Calu3 (cell line): Measurements from ENCODE around the gene APOBR. TPM values are rescaled to one million over a fixed set of nuclear protein-coding genes. Genes with fewer than 3 reads are reported as not detected.
"Not testable (repeated sequence)": the region's sequence is repeated elsewhere in the genome, so short reads cannot be mapped to it uniquely, and the experiment has no call there.

Experiments used
- BruUV-seq: library from RNA; stranded (reverse); fragments of 400-500 nt; replicated peaks from 2 replicates; lab custom pipeline; 2021; lab: Mats Ljungman, UMichigan
- CTCF ChIA-PET: fragments of 300-600 bp; sonication (Branson Sonifier 250); formaldehyde crosslinking; loops from one replicate; lab custom pipeline; 2022; ENCODE audit warnings: antibody characterized with exemption; lab: Charles Lee
- DNase-seq: peaks from one replicate; pipeline ENCODE4 v3.0.0; 2022
- H3K27ac Mint-ChIP-seq: one replicate; pipeline ENCODE4 v1.8.0; 2022; ENCODE audit warnings: mixed read lengths; ENCODE audit not compliant: unreplicated experiment
- H3K27me3 Mint-ChIP-seq: one replicate; pipeline ENCODE4 v1.8.0; 2022; ENCODE audit warnings: mixed read lengths; ENCODE audit not compliant: unreplicated experiment
- H3K36me3 Mint-ChIP-seq: one replicate; pipeline ENCODE4 v1.8.0; 2022; ENCODE audit warnings: mild to moderate bottlenecking, moderate library complexity, mixed read lengths; ENCODE audit not compliant: insufficient read depth, unreplicated experiment
- H3K4me1 Mint-ChIP-seq: one replicate; pipeline ENCODE4 v1.8.0; 2022; ENCODE audit warnings: mild to moderate bottlenecking, low read depth, mixed read lengths; ENCODE audit not compliant: unreplicated experiment
- H3K4me3 Mint-ChIP-seq: one replicate; pipeline ENCODE4 v1.8.0; 2022; ENCODE audit warnings: mild to moderate bottlenecking, low read depth, moderate library complexity, mixed read lengths; ENCODE audit not compliant: unreplicated experiment
- H3K9me3 Mint-ChIP-seq: one replicate; pipeline ENCODE4 v1.8.0; 2022; ENCODE audit warnings: low read depth, mixed read lengths; ENCODE audit not compliant: unreplicated experiment
- intact Hi-C: fragments of 100-400 bp; cut with micrococcal nuclease; formaldehyde crosslinking; loops from one replicate; pipeline ENCODE4 v1.10.0; 2022; ENCODE audit not compliant: unreplicated experiment
- total RNA-seq: library from RNA; stranded (reverse); gene quantifications from 2 replicates; pipeline ENCODE4 v1.2.3, GENCODE V29; 2022
- TF ChIP-seq, protein P1 (sequence below): fragments of 200-600 bp; IDR thresholded peaks from one replicate; pipeline ENCODE4 v1.8.0; 2022; ENCODE audit warnings: antibody characterized with exemption; ENCODE audit not compliant: unreplicated experiment

The APOBR gene
- total RNA-seq, 1 experiment from 2014 or later = 0.14 TPM

DNA sequence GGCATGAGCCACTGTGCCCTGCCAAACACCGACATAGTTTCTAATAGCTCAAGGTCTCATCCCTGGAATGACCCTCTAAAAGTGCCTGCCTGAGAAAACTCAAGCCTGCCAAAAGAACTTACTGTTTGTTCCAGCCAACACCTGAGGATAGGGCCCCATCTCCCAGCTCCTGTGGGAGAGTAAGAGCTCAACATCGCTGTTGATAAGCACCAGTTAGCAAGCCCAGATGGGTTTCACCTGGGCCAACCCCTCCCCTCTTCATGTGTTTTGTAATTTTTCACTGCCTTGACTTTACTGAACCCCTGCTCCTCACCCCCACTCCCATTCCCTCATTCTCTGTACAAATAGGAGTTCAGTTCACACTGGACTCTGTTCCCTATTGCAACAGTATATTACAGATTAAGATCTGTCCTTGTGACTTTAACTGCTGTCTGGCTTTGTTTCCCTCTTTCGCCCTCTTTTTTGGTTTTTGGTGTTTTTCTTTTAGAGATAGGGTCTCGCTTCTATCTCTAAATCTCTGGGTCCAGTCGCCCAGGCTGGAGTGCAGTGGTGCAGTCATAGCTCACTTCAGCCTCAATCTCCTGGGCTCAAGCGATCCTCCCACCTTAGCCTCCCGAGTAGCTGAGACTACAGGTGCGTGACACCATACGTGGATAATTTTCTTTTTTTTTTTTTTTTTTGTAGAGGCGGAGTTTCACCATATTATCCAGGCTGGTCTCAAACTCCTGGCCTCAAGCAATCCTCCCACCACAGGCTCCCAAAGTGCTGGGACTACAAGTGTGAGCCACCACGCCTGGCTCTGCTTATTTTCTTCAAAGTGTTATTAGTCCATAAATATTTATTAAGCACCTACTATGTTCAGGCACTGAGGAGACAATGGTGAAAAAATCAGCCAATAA lies 32.0 kb downstream of the APOBR start:
- Mint-ChIP-seq H3K4me3 (no peak overlapping the region), H3K4me1 (no peaks in the 10 kb centered on the region), H3K27me3 (no peaks in the 10 kb centered on the region), H3K36me3 (no peaks in the 10 kb centered on the region), H3K27ac (no peak overlapping the region), H3K9me3 (no peaks in the 10 kb centered on the region)
- CTCF ChIA-PET = no interaction called here
- no TSS peak for BruUV-seq
- DNase-seq = no peak
- TF ChIP-seq, protein P1, sequence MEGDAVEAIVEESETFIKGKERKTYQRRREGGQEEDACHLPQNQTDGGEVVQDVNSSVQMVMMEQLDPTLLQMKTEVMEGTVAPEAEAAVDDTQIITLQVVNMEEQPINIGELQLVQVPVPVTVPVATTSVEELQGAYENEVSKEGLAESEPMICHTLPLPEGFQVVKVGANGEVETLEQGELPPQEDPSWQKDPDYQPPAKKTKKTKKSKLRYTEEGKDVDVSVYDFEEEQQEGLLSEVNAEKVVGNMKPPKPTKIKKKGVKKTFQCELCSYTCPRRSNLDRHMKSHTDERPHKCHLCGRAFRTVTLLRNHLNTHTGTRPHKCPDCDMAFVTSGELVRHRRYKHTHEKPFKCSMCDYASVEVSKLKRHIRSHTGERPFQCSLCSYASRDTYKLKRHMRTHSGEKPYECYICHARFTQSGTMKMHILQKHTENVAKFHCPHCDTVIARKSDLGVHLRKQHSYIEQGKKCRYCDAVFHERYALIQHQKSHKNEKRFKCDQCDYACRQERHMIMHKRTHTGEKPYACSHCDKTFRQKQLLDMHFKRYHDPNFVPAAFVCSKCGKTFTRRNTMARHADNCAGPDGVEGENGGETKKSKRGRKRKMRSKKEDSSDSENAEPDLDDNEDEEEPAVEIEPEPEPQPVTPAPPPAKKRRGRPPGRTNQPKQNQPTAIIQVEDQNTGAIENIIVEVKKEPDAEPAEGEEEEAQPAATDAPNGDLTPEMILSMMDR = no peak
- intact Hi-C loops = no loop called here

DNA sequence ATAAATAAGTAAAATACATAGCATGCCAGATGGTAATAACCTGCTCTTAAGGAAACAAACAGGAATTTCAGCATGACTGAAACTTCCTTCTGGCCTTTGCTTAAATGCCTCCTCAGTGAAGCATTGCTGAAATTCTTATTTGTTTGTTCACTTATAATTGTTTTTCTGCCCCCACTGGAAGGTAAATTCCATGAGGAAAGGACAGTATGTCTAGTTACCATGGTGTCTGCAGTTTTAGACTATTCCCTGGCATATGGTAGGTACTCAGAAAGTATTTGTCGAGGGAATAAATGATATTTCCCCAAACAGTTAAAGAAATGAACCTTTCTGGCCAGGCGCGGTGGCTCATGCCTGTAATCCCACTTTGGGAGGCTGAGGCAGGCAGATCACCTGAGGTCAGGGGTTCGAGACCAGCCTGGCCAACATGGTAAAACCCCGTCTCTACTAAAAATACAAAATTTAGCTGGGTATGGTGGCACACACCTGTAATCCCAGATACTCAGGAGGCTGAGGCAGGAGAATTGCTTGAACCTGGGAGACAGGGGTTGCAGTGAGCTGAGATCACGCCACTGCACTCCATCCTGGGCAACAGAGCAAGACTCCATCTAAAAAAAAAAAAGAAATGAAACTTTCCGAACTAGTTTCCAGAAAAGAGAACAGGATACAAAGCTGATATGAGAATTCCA lies 32.8 kb downstream of the APOBR start:
- BruUV-seq, CTCF ChIA-PET, H3K9me3 Mint-ChIP-seq, DNase-seq, H3K36me3 Mint-ChIP-seq, H3K27me3 Mint-ChIP-seq, H3K27ac Mint-ChIP-seq, H3K4me1 Mint-ChIP-seq, intact Hi-C loops, H3K4me3 Mint-ChIP-seq: not testable (repeated sequence)

DNA sequence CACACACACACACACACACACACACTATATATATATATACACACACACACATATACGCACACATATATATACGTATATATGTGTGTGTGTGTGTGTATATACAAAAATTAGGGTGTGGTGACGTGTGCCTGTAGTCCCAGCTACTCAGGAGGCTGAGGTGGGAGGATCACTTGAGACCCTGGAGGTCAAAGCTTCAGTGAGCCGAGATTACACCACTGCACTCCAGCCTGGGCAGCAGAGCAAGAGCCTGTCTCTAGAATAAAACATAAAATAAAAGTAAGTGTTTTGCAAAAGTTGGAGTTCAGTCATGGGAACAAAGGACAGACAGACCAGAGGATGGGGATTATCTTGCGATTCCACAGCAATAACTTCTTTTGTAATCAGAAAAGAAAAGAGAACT lies 33.5 kb downstream of the APOBR start:
- H3K27ac Mint-ChIP-seq = no peak overlapping the region
- H3K36me3 Mint-ChIP-seq = no peaks in the 10 kb centered on the region
- intact Hi-C loops = no loop called here
- CTCF ChIA-PET = no interaction called here
- no peak for DNase-seq
- TF ChIP-seq, protein P1 = no peak
- H3K9me3 Mint-ChIP-seq = no peaks in the 10 kb centered on the region
- no peaks in the 10 kb centered on the region for H3K27me3 Mint-ChIP-seq
- BruUV-seq = no TSS peak
- no peak overlapping the region for H3K4me3 Mint-ChIP-seq
- H3K4me1 Mint-ChIP-seq = peaks cover 13% of the 10 kb centered on the region

DNA sequence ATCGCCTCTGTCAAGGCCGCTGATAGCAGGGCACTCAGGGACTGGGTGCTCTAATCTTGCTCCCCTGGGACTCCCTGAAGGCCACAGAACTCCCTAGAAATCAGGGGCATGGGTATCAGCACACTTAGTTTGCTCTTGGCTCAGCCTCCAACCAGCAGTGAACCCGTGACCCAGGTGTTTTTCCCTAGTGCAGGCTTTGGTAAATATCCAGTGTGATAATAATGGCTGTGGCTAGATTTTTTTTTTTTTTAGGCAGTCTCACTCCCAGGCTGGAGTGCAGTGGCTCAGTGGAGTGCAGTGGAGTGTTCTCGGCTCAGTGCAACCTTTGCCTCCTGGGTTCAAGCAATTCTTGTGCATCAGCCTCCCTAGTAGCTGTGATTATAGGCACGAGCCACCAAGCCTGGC lies 34.0 kb downstream of the APOBR start:
- CTCF ChIA-PET = no interaction called here
- BruUV-seq = no TSS peak

More for the DNA sequence above, 34.0 kb downstream of the APOBR start:
- intact Hi-C loops = no loop called here
- Mint-ChIP-seq H3K4me1 (peaks cover 16% of the 10 kb centered on the region), H3K36me3 (no peaks in the 10 kb centered on the region), H3K27ac (no peak overlapping the region), H3K4me3 (no peak overlapping the region), H3K9me3 (no peaks in the 10 kb centered on the region), H3K27me3 (no peaks in the 10 kb centered on the region)
- DNase-seq = no peak
- TF ChIP-seq, protein P1 = no peak
